ENCODE data around the gene SNX20.

Gene SNX20

DNA sequence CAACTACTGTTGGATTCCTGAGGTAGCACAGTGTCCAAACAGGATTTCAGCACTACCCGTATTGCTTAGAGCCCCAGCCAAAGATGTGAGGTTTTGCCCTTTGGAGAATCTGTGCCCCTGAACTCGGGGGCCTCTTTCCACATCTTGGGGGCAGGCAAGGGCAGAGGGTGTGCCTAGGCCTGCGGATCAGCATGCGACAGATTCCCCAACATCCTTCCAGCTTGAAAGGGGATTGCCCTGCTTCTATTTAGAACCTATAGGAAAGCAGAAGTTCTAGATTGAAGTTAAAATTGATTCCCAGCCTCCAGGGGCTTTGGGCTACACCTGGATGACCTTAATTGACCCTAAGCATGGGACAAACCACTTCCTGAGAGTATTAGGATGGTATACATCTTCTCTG is 31.8 kb upstream of the SNX20 start:
- TF ChIP-seq ARNTL (CRISPR knock-in tag; IDR thresholded peaks at IDR 0.05; ENCODE audit: borderline replicate concordance, low read depth) (no peak), BACH2 (CRISPR knock-in tag; IDR thresholded peaks at IDR 0.05; ENCODE audit: borderline replicate concordance) (no peak), ISL1 (CRISPR knock-in tag; IDR thresholded peaks at IDR 0.05) (no peak), ZNF8 (CRISPR knock-in tag; IDR thresholded peaks at IDR 0.05) (no peak), PPARA (CRISPR knock-in tag; IDR thresholded peaks at IDR 0.05; ENCODE audit: borderline replicate concordance) (no peak), ESRRG (CRISPR knock-in tag; IDR thresholded peaks at IDR 0.05) (no peak), CSDC2 (CRISPR knock-in tag; IDR thresholded peaks at IDR 0.05) (no peak), RARB (CRISPR knock-in tag; IDR thresholded peaks at IDR 0.05) (no peak), GLIS3 (CRISPR knock-in tag; IDR thresholded peaks at IDR 0.05) (no peak), TCF4 (CRISPR knock-in tag; IDR thresholded peaks at IDR 0.05; ENCODE audit: borderline replicate concordance) (no peak), SNAI2 (CRISPR knock-in tag; IDR thresholded peaks at IDR 0.05) (no peak), ZFP30 (CRISPR knock-in tag; IDR thresholded peaks at IDR 0.05) (no peak), ZC3H10 (CRISPR knock-in tag; IDR thresholded peaks at IDR 0.05) (no peak), ZFP3 (CRISPR knock-in tag; IDR thresholded peaks at IDR 0.05) (no peak), ZNF565 (CRISPR knock-in tag; conservative IDR thresholded peaks at IDR 0.05; ENCODE audit: low read depth) (no peak)
- TF ChIP-seq, protein P1, sequence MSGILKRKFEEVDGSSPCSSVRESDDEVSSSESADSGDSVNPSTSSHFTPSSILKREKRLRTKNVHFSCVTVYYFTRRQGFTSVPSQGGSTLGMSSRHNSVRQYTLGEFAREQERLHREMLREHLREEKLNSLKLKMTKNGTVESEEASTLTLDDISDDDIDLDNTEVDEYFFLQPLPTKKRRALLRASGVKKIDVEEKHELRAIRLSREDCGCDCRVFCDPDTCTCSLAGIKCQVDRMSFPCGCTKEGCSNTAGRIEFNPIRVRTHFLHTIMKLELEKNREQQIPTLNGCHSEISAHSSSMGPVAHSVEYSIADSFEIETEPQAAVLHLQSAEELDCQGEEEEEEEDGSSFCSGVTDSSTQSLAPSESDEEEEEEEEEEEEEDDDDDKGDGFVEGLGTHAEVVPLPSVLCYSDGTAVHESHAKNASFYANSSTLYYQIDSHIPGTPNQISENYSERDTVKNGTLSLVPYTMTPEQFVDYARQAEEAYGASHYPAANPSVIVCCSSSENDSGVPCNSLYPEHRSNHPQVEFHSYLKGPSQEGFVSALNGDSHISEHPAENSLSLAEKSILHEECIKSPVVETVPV (CRISPR knock-in tag; IDR thresholded peaks at IDR 0.05) = no peak
- TF ChIP-seq, protein P2, sequence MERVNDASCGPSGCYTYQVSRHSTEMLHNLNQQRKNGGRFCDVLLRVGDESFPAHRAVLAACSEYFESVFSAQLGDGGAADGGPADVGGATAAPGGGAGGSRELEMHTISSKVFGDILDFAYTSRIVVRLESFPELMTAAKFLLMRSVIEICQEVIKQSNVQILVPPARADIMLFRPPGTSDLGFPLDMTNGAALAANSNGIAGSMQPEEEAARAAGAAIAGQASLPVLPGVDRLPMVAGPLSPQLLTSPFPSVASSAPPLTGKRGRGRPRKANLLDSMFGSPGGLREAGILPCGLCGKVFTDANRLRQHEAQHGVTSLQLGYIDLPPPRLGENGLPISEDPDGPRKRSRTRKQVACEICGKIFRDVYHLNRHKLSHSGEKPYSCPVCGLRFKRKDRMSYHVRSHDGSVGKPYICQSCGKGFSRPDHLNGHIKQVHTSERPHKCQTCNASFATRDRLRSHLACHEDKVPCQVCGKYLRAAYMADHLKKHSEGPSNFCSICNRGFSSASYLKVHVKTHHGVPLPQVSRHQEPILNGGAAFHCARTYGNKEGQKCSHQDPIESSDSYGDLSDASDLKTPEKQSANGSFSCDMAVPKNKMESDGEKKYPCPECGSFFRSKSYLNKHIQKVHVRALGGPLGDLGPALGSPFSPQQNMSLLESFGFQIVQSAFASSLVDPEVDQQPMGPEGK (CRISPR knock-in tag; IDR thresholded peaks at IDR 0.05; ENCODE audit: borderline replicate concordance) = no peak
- TF ChIP-seq, protein P3, sequence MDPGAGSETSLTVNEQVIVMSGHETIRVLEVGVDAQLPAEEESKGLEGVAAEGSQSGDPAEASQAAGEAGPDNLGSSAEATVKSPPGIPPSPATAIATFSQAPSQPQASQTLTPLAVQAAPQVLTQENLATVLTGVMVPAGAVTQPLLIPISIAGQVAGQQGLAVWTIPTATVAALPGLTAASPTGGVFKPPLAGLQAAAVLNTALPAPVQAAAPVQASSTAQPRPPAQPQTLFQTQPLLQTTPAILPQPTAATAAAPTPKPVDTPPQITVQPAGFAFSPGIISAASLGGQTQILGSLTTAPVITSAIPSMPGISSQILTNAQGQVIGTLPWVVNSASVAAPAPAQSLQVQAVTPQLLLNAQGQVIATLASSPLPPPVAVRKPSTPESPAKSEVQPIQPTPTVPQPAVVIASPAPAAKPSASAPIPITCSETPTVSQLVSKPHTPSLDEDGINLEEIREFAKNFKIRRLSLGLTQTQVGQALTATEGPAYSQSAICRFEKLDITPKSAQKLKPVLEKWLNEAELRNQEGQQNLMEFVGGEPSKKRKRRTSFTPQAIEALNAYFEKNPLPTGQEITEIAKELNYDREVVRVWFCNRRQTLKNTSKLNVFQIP (CRISPR knock-in tag; IDR thresholded peaks at IDR 0.05; ENCODE audit: borderline replicate concordance, low read depth) = no peak
- TF ChIP-seq, protein P4, sequence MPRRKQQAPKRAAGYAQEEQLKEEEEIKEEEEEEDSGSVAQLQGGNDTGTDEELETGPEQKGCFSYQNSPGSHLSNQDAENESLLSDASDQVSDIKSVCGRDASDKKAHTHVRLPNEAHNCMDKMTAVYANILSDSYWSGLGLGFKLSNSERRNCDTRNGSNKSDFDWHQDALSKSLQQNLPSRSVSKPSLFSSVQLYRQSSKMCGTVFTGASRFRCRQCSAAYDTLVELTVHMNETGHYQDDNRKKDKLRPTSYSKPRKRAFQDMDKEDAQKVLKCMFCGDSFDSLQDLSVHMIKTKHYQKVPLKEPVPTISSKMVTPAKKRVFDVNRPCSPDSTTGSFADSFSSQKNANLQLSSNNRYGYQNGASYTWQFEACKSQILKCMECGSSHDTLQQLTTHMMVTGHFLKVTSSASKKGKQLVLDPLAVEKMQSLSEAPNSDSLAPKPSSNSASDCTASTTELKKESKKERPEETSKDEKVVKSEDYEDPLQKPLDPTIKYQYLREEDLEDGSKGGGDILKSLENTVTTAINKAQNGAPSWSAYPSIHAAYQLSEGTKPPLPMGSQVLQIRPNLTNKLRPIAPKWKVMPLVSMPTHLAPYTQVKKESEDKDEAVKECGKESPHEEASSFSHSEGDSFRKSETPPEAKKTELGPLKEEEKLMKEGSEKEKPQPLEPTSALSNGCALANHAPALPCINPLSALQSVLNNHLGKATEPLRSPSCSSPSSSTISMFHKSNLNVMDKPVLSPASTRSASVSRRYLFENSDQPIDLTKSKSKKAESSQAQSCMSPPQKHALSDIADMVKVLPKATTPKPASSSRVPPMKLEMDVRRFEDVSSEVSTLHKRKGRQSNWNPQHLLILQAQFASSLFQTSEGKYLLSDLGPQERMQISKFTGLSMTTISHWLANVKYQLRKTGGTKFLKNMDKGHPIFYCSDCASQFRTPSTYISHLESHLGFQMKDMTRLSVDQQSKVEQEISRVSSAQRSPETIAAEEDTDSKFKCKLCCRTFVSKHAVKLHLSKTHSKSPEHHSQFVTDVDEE (CRISPR knock-in tag; IDR thresholded peaks at IDR 0.05) = no peak
- no peak for ATAC-seq

DNA sequence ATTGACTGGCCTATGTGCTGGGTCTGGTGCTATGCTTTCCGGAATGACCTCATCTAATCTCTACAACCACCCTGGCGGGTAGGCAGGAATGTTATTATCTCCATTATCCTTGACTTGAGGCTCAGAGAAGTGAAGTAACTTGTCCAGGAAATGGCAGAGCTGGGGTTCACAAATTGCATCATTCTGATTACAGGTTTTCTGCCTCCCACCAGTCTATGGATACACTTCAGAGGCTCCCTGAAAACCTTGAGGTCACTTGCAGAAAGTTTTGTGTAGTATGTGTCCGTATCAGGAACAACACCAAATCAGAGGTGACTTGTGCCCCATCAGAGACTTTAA is 31.4 kb upstream of the SNX20 start:
- no peak for ATAC-seq
- TF ChIP-seq, protein P3 (CRISPR knock-in tag; IDR thresholded peaks at IDR 0.05; ENCODE audit: borderline replicate concordance, low read depth) = no peak
- TF ChIP-seq ZNF8 (CRISPR knock-in tag; IDR thresholded peaks at IDR 0.05) (no peak), ZFP30 (CRISPR knock-in tag; IDR thresholded peaks at IDR 0.05) (no peak), ZNF70 (CRISPR knock-in tag; IDR thresholded peaks at IDR 0.05) (no peak), SNAI2 (CRISPR knock-in tag; IDR thresholded peaks at IDR 0.05) (no peak), RARB (CRISPR knock-in tag; IDR thresholded peaks at IDR 0.05) (no peak)

DNA sequence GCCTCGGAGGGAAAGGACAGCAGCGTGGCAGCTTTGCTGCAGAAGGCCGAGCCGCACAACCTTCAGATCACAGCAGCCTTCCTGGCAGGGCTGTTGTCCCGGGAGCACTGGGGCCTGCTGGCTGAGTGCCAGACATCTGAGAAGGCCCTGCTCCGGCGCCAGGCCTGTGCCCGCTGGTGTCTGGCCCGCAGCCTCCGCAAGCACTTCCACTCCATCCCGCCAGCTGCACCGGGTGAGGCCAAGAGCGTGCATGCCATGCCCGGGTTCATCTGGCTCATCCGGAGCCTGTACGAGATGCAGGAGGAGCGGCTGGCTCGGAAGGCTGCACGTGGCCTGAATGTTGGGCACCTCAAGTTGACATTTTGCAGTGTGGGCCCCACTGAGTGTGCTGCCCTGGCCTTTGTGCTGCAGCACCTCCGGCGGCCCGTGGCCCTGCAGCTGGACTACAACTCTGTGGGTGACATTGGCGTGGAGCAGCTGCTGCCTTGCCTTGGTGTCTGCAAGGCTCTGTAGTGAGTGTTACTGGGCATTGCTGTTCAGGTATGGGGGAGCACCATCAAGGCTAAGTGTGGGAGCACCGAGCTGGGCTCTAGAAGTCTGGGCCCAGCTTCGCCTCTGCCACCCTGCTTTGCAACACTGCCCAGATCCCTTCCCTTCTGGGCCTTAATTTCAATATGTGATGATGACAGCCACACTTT is 30.9 kb upstream of the SNX20 start:
- ATAC-seq = peak; percentile 71
- TF ChIP-seq TCF4 (CRISPR knock-in tag; IDR thresholded peaks at IDR 0.05; ENCODE audit: borderline replicate concordance) = peak; percentile 55; the same call in 1 of the 2 replicates
- TF ChIP-seq RARB (CRISPR knock-in tag; IDR thresholded peaks at IDR 0.05) = no peak

Data from SK-N-SH treated with all-trans-retinoic acid at 6 μM for 48 hours (cell line).